HK-2 (cell line): Measurements from ENCODE around the gene PCGF6.
"Not testable (repeated sequence)": the region's sequence is repeated elsewhere in the genome, so short reads cannot be mapped to it uniquely, and the experiment has no call there.

ENCODE experiments used
- DNase-seq: peaks from one replicate; pipeline ENCODE4 v3.0.0-alpha.2; 2018; ENCODE audit not compliant: unreplicated experiment

Gene PCGF6, protein sequence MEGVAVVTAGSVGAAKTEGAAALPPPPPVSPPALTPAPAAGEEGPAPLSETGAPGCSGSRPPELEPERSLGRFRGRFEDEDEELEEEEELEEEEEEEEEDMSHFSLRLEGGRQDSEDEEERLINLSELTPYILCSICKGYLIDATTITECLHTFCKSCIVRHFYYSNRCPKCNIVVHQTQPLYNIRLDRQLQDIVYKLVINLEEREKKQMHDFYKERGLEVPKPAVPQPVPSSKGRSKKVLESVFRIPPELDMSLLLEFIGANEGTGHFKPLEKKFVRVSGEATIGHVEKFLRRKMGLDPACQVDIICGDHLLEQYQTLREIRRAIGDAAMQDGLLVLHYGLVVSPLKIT

DNA sequence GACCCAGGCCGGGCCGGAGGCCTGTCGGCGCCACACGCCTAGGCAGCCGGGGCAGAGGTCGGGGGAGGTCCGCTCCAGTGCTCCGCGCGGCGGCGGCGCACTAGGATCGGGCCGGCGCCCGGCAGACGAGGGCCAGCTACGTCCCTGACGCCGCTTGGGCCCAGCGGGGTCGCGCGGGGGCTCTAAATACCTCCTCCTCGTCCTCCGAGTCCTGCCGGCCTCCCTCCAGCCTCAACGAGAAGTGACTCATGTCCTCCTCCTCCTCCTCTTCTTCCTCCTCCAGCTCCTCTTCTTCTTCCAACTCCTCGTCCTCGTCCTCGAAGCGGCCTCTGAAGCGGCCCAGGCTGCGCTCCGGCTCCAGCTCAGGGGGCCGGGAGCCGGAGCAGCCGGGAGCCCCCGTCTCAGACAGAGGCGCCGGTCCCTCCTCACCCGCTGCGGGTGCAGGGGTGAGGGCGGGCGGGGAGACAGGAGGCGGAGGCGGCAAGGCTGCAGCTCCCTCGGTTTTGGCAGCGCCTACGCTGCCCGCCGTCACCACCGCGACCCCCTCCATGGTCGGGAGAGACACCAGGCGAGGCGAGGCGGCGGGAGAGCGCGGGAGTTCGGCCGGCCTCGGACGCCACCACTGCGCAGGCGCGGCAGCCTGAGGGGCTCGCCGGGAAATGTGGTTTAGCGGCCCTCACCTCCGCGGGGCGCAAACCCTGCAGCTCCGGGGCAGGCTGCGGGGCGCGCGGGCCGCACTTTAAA, at the start of gene PCGF6:
TSS of gene PCGF6 (minus strand) at position 624 of the 744 bp plus-strand sequence. CDS start at position 550, 74 bp downstream.
- peak; percentile 93 for DNase-seq

DNA sequence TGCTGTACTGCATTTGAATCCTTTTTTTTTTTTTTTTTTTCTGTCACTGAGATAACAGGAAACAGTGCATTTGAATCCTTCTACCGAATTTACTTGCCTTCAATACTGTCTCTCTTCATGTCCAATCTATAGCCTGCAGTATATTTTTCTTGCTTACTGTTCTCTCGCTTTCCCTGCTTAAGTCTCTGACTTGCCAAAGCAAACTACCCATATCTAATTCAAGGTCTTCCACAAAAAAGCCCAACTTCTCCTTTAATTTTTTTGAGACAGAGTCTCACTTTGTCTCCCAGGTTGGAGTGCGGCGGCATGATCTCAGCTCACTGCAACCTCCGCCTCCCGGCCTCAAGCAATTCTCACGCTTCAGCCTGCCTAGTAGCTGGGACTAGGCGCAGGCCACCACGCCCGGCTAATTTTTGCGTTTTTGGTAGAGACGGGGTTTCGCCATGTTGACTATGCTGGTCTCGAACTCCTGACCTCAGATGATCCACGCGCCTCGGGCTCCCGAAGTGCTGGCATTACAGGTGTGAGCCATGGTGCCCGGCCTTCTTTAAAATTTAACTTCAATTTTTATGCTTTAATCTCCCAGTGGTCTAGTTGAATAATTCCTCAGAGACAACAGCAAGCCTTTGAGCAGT, 46.4 kb upstream of the PCGF6 start:
- no peak for DNase-seq

DNA sequence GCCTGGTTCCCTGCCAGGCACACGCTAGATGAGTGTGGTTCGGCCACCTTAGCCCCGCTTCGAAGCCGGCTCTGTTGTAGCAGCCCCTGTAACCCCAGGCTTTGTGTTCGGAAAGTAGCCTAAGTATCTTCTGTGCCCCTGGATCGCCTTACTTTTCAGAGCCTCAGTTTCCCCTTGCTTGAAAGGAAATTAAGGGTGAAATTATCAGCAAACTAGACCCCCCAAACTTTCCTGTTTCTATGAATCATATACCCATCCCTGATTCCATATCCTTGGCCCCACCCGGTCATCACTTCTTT, 45.8 kb upstream of the PCGF6 start:
- DNase-seq, result no peak

DNA sequence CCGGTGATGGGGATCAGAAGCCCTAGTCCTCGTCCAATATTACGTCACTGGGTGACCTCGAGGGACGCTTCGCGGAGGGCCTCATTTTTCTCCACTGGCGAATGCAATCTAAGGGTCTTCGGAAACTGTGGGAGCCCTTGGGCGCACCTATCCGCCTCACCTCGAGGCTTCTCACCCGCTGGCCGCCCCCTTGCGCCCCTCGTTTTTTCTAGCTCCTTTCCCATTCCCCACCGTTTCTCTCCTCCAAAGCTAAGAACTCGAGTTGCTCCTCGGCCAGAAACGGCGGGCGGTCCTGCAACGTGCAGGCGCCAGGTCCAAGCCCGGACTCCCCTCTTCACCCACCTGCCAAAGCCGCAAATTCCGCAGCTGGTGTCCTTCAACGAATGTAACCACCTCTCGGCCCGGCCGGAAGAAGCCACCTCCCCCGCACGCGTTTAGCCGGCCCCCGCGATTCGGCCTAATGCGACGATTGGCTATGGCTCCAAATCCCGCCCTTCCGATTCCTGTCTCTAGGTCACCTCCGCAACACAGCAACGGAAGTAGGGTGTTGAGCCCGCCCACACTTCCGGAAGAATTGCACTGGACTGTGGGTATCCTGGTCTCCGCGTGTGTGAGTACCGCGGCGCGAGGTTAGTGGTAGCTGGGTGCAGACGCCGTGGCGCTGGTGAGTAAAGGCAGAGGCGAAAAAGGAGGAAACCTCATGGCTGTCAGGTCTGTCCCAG, 45.3 kb upstream of the PCGF6 start, which contains the start of the genes ATP5MK and PDCD11:
TSS of gene ATP5MK (minus strand) at position 409 of the 722 bp plus-strand sequence. CDS start 4,018 bp downstream, outside the sequence.
TSS of gene PDCD11 (plus strand) at position 560 of the 722 bp plus-strand sequence. CDS start 1,801 bp downstream, outside the sequence.
- peak; percentile 99 for DNase-seq

DNA sequence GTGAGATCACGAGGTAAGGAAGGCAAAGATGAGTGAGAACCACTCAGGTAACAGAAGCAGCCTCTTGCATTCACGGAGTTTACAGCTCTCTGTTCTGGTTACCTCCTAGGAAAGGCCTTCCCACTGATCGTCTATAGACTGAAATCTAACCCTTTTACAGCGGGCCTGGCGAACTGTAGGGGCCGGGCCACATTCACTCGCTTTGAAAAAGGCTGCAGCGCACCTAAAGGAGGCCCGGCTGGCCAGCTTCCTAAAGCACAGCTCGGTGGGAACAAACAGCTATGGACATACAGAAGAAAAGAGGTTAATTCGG, 44.8 kb upstream of the PCGF6 start:
- peak; percentile 25 for DNase-seq

DNA sequence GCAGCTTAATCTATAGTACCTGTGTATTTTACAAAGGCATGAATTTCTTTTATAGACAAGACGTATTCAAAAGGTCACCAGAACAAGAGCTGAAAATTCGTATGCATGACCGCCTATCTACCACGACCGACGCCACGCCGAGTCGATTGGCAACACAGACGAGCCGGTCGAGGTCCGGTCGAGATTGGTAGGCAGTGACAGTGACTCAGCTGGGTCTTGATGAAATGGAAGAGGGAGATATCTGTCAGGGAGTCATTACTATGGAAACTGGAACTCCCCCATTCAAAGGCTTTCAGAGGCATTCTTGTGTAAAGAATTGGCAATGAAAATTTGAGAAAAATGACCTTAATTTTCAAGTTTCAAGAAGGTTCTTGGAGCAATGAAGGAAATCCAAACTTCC, 43.2 kb upstream of the PCGF6 start:
- DNase-seq, result peak; percentile 21

DNA sequence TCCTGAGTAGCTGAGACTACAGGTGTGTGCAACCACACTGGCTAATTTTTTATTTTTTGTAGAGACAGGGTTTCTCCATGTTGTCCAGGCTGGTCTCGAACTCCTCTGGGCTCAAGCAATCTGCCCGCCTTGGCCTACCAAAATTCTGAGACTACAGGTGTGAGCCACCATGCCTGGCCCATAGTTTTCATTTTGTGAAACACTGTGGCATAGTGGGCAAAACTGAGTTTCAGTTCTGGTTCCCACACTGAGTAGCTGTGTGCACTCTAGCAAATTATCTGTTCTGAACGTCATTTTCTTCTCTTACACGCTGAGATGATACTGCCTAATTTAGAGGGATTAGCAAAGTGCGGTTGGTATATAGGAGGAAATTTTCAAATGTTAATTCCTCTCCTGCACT, 31.8 kb upstream of the PCGF6 start:
- DNase-seq, result no peak

DNA sequence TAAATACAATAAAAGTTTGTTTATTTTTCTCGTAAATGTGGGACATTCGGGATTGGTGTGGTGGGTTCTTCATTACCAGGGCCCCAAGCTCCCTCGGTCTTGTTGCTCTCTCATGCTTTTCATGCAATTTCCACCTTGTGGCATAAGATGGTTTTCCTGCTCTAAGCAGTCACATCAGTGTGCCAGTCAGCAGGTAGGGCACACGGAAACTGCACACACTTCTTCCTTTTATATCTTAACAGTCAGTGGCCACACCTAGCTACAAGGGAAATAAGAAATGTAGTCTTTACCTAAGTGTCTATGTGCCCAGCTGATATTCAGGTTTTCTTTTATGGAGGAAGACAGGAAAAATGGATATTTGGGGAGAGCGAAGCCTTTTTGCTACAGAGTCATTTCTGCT, 23.3 kb upstream of the PCGF6 start:
- DNase-seq, result no peak

DNA sequence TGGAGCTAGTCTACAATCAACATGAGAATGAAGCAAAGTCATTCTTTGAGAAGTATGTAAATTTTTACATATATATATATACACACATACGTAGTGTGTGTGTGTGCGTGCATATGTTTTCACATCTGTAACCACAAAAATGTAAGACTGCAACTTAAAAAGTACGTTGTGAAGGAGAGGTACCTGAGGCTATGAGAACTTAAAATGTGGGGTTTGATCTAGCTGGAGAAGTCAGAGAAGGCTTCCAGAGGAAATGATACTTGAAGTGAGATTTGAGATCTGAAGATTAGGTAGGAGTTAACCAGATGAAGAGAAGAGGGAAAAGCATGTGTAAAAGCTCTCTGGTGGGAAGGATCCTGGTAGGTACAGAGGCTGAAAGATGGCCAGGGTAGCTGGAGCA, 22.6 kb upstream of the PCGF6 start:
- no peak for DNase-seq

DNA sequence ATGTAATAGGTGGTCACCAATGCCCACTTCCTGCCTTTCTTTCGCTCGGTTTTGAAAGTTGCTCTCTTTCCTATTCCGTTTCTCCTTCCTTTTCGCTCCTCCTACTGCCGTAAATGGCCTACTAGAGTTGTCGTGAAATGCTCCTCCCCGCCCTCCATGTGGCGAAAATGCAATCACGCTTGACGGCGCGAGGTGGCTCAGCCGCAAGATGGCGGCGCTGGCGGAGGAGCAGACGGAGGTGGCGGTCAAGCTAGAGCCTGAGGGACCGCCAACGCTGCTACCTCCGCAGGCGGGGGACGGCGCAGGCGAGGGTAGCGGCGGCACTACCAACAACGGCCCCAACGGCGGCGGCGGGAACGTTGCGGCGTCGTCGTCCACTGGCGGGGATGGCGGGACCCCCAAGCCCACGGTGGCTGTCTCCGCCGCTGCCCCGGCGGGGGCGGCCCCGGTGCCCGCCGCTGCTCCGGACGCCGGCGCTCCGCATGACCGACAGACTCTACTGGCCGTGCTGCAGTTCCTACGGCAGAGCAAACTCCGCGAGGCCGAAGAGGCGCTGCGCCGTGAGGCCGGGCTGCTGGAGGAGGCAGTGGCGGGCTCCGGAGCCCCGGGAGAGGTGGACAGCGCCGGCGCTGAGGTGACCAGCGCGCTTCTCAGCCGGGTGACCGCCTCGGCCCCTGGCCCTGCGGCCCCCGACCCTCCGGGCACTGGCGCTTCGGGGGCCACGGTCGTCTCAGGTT, 17.0 kb upstream of the PCGF6 start, which contains the start of gene TAF5:
TSS of gene TAF5 (plus strand) at position 195 of the 737 bp plus-strand sequence. CDS start at position 209, 14 bp downstream.
- peak; percentile 96 for DNase-seq

DNA sequence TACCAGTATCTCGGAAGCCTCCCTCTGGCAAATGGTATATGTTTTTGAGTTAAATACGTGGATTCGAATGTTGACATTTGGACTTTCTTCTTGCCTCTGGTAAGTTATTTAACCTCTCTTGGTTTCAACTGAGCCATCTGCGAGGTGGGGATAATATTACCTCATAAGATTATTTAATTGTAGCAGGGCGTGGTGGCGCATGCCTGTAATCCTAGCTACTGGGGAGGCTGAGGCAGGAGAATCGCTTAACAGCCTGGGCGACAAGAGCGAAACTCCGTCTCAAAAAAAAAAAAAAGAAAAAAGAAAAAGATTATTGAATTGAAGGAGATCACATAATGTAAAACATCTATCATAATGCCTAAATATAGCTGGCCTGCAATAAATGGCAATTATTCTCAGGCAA, 16.4 kb upstream of the PCGF6 start:
- DNase-seq, result peak; percentile 7

DNA sequence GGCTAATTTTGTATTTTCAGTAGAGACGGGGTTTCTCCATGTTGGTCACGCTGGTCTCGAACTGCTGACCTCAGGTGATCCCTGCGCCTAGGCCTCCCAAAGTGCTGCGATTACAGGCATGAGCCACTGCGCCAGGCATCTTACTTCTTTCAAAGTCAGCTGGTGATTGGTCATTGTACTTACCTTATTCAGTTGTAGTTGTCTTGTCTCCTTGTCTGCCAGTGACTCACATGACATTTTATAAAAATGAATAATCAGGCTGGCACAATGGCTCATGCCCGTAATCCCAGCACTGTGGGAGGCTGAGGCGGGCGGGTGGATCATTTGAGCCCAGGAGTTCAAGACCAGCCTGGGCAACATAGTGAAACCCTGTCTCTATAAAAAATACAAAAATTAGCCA, 9.9 kb upstream of the PCGF6 start:
- peak; percentile 14 for DNase-seq

DNA sequence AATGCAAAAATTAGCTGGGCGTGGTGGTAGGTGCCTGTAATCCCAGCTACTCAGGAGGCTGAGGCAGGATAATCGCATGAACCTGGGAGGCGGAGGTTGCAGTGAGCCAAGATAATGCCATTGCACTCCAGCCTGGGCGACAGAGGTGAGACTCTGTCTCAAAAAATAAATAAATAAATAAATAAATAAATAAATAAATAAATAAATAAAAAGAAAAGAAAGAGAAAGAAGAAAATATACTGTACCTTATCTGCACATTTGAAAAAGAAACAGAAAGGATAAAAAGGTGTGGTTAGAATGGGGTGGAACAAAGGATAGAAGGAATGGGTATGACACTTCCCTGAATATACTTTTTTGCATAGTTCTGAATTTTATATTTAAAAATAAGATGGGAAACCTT, 8.6 kb upstream of the PCGF6 start:
- not testable (repeated sequence) for DNase-seq

DNA sequence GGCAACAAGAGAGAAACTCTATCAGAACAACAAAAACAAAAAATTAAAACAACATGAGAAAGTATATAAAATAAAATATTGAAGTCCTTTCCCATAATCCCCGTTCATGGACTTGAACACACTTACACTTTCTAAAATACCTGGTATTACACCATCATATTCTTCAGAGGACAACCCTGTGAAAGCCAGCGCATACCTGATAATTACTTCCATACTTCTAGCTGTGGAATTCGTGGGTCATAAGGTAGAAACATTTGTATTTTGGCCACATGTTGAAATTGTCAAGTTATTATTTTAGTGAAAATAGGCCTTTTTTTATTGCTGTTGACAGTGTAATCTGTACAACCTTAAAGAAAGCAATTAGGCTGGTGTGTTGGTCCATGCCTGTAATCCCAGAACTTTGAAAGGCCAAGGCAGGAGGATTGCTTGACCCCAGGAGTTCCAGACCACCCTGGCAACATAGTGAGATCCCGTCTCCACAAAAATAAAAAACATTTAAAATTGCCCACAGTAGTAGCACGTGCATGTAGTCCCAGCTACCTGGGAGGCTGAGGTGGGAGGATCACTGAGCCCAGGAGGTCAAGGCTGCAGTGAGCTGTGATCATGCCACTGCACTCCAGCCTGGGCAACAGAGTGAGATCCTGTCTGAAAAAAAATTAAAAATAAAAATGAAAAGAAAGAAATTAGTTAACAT, 5.1 kb upstream of the PCGF6 start:
- DNase-seq, result no peak

DNA sequence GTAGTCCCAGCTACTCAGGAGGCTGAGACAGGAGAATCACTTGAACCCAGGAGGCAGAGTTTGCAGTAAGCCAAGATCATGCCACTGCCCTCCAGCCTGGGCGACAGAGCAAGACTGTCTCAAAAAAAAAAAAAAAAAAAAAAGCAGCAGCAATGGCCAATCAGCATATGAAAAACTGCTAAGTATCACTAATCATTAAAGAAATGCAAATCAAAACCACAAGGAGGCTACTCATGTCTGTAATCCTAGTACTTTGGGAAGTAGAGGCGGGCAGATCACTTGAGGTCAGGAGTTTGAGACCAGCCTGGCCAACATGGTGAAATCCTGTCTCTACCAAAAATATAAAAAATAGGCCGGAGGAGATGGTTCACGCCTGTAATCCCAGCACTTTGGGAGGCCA, 3.6 kb upstream of the PCGF6 start:
- DNase-seq, result not testable (repeated sequence)

DNA sequence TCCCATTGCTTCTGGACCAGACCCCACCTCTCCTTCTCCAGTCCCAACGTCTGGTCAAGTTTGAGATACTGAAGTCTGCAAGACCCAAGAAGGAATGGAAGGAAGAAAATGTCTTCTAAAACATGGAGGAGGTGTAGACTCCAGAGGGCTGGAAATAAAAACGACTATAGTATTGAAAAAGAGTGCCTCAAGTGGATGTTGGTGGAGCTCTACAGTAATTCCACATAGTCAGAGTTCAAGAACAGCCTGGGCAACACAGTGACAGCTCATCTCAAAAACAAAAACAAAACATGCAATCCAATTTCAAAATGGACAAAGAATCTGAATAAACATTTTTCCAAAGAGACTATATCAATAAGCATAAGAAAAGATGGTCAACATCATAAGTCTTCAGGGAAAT, 2.3 kb upstream of the PCGF6 start:
- no peak for DNase-seq

DNA sequence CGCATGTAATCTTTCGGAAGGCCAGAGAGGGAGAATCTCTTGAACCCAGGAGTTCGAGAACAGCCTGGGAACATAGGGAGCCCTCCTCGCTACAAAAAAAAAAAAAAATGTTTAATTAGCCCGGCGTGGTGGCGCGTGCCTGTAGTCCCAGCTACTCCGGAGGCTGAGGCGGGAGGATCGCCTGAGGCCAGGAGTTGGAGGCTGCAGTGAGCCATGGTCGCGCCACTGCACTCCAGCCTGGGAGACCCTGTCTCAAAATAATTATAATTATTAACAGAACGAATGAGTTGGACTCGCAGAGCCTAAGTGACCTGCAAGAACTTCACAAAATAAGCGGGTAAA, 794 bp downstream of the PCGF6 start:
- no peak for DNase-seq

DNA sequence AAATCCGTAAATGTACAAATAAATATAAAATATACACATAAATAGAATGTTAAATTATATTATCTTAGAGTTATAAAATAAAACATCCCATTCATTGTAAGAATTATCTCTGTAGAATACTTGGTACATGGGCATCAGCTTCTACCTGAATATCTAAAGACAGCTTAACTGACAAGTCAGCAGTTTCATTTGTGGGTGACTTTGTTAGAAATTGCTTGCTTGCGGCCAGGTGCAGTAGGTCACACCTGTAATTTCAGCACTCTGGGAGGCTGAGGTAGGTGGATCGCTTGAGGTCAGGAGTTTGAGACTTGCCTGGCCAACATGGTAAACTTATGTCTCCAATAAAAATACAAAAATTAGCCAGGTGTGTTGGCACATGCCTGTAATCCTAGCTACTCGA, 14.6 kb downstream of the PCGF6 start:
- DNase-seq, result no peak

DNA sequence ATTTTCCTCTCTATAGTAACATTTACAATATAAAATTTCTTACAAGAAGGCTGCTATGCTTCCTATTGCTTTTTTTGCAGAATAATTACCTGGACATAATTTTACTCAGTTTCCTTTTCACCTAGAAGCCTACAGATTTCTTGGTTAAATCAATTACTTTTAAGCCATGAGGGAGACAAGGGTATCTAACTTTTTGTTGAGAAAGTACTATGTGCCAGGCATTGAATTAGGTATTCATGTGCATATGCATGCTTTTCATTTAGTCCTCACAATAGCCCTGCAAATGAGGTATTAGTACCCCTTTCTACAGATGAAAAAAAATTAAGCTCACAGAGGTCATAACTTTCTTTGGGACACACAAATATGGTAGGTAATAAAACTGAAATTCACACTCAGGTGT, 16.4 kb downstream of the PCGF6 start:
- DNase-seq, result no peak

DNA sequence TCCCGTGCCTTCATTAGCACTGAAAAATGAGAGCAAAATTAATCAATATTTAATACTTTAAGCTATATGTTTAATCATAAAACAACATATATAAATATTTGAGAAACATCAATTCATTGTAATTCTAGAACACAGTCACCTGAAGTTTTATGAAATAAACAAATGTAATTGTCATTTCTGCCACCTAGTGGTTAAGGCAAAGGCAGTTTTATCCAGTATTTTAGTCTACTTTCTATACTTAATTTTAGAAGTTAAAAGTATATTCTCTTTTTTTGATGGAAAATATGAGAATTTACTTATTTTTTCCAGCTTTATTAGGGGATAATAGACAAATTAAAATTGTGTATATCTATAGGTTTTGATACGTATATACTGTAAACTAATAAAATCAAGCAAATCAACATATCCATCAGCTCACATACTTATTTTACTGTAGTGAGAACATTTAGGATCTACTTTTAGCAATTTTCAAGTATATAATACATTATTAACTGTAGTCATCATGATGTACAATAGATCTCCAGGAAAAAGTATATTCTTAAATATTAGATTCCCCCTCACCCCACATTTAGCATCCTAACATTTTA, 16.9 kb downstream of the PCGF6 start:
- DNase-seq, result no peak

DNA sequence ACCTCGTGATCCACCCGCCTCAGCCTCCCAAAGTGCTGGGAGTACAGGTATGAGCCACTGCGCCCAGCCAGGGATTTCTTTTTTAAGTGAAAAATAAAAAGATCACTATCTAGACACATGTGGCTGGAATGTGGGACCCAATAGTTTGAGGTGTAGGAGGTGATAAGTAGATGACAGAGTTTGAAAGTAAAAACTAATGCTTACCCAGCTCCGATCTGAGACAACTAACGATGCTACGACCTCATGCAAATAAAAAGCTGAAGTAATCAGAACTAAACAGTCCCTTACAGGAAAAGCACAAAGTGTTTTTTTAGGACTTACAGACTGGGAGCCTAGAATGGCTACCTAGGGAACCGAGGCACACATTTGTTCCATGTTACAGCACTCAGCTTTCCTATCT, 23.0 kb downstream of the PCGF6 start:
- DNase-seq, result no peak
